HTR-8/SVneo (cell line): ENCODE measurements around the gene DLK2.
"Not testable (repeated sequence)": the region's sequence is repeated elsewhere in the genome, so short reads cannot be mapped to it uniquely, and the experiment has no call there.

Experiments used
- DNase-seq: peaks from one replicate; pipeline ENCODE4 v3.0.0; 2011; ENCODE audit warnings: low spot score, mixed read lengths; ENCODE audit not compliant: insufficient read length
- FAIRE-seq: peaks from 2 replicates; lab custom pipeline; 2011; peaks lifted over from hg19 to GRCh38; lab: Jason Lieb, UNC

The DLK2 gene

GRCh38 chr6:43455531-43456428 is at the start of gene DLK2:
TSS of gene DLK2 (minus strand) at chr6:43455548. CDS start at chr6:43454825, 723 bp downstream.
- FAIRE-seq (peak; percentile 84), DNase-seq (peak; percentile 59)

- no peak for DNase-seq
- FAIRE-seq, result no peak
Measured at GRCh38 chr6:43503443-43503842, 48.1 kb upstream of the DLK2 start.

DNA sequence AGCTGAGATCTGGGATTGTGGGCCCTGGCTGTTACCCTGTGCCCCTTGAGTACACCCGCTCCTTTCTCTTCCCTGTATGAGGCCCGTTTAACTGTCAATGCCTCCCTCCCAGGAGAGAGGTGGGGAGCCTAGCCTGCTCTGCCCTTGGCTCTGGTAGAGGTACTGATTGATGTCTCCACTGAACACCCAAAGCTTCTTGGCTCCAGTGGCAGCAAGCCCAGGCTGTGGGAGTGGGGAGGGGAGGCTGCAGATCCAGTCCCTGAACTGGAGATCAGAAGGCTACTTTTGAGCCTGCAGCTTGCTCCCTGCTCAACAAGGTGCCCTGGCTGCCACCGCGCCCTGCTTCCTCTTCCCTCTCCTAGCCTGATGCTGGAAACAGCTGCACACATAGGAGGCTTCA is 47.3 kb upstream of the DLK2 start:
- DNase-seq, result no peak
- FAIRE-seq, result no peak

DNA sequence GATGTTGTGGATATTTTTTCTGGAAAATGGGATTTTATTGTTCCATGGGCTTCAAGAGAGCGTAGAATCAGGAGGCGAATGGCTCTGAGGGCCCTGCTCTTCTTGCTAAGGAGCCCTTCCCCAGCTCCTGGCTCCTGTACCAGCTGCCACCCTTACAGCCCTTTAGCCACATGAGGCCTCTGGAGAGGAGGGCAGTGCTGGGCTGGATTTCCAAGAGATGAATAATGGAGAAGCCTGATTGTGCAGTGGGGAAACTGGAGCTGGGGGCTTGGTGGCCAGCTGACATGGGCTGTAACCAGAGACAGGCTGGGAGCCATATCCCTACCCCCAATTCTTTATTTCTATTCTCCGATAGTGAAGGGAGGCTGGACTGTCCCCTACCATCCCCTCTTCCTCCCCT is 45.6 kb upstream of the DLK2 start:
- FAIRE-seq, result no peak

GRCh38 chr6:43499028-43499815 is 43.9 kb upstream of the DLK2 start:
- FAIRE-seq (no peak), DNase-seq (no peak)

More for the DNA sequence above, 45.6 kb upstream of the DLK2 start:
- DNase-seq, result no peak

GRCh38 chr6:43498291-43498690 is 42.9 kb upstream of the DLK2 start:
- DNase-seq, FAIRE-seq: not testable (repeated sequence)

DNA sequence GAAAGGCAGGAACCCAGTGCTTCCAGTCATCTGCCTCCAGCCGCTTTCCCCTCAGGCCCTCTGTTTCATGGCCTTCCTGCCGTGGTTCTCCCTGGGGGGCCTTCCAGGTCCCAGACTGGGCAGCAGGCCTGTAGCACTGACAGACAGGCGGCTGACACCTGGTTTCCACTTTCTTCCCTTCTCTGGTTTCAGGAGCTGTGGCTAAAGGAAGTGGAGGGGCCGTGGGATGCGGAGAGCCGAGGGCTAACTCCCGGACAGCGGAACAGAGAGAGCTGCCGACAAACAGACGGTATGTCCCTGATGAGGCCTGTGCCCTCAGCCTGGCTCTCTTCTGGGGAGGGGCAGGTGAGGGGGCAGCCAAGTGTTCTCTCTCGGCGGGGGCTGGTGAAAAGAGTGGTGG is 42.3 kb upstream of the DLK2 start:
- FAIRE-seq (no peak), DNase-seq (no peak)

GRCh38 chr6:43497129-43497396 is 41.7 kb upstream of the DLK2 start:
- no peak for FAIRE-seq
- no peak for DNase-seq

DNA sequence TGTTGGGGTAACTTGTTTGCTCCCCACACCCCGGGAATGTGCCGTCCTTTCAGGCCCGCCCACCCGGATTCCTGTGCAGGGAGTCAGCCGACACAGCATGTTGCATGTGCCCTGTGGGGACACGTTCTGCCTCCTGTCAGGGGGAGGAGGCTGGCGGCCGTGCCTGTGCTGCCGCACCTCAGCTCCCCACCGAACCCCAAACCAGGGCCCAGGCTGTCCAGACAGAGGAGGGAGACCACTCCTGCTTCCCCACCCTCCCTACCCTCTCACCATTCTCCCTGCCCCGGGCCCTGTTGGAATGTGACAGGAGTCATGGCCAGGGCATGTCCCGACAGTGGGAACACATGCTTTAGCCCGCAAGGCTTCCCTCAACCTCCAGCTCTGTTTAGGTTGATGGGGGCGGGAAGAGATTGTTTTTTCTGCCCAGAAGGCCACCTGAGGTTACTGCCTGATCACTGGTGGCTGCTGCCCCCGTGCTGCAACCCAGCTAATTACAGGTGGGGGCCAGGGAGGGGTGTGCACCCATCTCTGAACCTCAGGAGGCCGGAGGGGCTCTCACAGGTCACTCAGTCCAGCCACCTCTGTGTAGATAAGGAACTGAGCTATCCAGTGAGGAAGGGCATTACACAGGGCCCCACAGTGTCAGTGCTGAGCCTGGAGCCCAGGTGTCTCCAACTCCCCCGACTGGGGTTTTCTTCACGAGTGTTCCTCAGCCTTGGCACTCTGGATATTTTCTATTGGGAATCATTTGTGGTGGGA is 41.2 kb upstream of the DLK2 start:
- peak; percentile 81 for DNase-seq

GRCh38 chr6:43495409-43495941 is 40.1 kb upstream of the DLK2 start:
- no peak for FAIRE-seq
- no peak for DNase-seq

More for the DNA sequence above, 41.2 kb upstream of the DLK2 start:
- FAIRE-seq, result peak; percentile 92

DNA sequence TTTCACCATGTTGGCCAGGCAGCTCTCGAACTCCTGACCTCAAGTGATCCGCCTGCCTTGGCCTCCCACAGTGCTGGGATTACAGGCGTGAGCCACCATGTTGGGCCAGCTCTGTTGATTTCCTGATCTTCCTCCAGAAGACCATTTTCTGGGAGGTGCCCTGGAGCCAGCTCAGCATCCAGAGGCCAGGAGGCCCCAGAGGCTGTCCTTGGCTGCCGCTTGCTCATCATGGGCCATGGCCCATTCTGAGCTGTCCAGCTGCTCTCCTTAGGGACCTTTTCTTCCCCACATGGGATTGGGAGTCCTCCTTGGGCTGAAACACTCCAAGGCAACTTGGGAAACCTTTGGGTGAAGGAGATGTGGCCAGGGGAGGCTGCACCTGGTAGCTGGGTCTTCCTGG is 39.4 kb upstream of the DLK2 start:
- FAIRE-seq, result no peak

DNA sequence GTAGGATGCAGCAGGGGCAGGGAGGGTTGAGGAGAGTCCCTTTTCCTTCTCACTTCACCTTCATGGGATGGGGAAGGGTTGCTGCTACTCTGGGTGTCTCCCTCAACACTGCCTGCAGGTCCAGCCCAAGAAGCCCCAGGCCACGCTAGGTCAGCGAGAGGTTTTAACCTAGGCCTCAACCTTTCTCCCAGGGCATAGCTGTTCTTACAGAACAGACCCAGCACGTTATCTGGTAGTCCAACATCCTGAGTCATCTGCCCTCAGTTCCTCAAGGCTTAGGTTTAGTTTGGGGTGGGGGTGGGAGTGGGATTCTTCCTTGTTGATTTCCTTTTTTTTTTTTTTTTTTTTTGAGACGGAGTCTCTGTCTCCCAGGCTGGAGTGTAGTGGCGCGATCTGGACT is 39.0 kb upstream of the DLK2 start:
- no peak for FAIRE-seq
- no peak for DNase-seq

More for the DNA sequence above, 39.4 kb upstream of the DLK2 start:
- no peak for DNase-seq

GRCh38 chr6:43493833-43494232 is 38.5 kb upstream of the DLK2 start:
- no peak for FAIRE-seq
- no peak for DNase-seq

GRCh38 chr6:43493230-43493629 is 37.9 kb upstream of the DLK2 start:
- FAIRE-seq (no peak), DNase-seq (no peak)

GRCh38 chr6:43492673-43493072 is 37.3 kb upstream of the DLK2 start:
- no peak for DNase-seq
- FAIRE-seq, result no peak

DNA sequence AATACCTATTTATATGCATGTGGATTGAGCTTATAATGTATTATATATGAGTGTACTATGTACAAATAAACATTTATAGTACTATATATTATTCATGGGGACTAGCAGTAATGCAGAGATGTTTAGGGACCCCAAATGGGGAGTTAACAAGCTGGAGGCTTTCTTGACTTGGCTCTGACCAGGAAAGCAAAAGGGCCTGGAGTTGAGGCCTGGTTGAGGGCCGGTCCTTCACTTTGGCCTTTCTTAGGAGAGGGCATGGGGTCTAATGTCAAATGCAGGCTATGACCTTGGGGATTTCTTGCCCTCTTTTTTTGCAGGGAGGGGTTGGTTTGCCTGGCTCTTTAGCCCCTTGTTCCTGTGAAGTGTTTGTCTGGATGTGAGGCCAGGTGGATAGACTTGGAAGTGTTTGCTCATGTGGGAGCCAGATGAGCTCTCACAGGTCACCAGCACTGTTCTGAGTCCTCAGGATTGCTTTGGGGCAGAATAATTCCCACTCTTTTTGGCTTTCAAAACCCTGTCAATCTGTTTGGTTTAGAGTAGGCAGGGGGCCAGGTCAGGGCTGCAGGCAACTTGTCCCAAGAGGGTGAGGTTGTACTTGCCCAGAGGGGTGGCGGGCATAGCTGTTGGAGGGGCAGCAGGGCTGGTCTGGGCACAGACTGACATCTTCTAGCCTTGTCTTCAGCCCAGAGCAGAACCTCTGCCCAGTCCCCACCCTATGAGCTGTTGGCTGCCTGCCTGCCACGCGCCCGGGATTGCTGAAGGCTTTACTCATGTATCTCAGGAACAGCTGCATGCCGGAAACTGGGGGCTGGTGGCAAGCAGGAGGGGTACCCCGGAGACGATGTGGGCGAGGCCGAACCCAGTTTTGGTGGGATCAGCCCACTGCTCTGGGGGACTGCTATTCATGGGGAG is 36.7 kb upstream of the DLK2 start:
- peak; percentile 77 for FAIRE-seq
- DNase-seq, result peak; percentile 83

DNA sequence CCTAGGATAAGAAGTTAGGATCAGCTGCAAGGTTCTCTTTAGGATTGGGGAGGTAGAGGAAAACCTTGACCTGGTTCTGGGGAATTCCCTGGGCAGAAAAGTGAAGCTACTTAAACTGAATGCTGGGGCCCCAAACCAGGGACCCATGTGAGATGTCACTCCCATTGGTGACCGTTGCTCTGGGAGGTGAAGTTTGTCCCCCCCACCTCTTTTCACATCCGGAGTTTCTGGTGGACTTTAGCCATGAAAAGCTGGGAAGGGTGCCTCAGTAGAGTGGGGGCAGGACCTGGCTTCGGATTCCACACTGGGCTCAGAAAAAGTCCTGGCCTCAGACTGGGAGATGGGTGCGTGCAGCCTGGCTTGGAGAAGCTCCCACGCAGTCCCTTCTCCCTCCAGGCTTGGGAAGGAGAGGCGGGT is 35.2 kb upstream of the DLK2 start:
- DNase-seq (no peak), FAIRE-seq (no peak)

GRCh38 chr6:43489277-43490072 is 34.1 kb upstream of the DLK2 start:
- DNase-seq, result no peak
- FAIRE-seq, result no peak
